HG02885 (cell line): ENCODE data around the gene LAT.
"Not testable (repeated sequence)": the region's sequence is repeated elsewhere in the genome, so short reads cannot be mapped to it uniquely, and the experiment has no call there.

Experiments
- ATAC-seq: cut with Tn5 transposase; IDR thresholded peaks from one replicate; pipeline ENCODE4 v1.9.1; 2021; ENCODE audit warnings: mild to moderate bottlenecking; ENCODE audit not compliant: unreplicated experiment, poor library complexity

Gene LAT

GRCh38 chr16:28975158-28975599 is 9.7 kb upstream of the LAT start:
- ATAC-seq: peak; percentile 10

GRCh38 chr16:28977703-28978662 is 6.9 kb upstream of the LAT start:
- no peak for ATAC-seq

- ATAC-seq: not testable (repeated sequence)
These were observed 4.5 kb upstream of the LAT start for GRCh38 chr16:28980330-28980729.

- ATAC-seq: no peak
These were observed 3.9 kb upstream of the LAT start for GRCh38 chr16:28980929-28981328.

GRCh38 chr16:28981517-28981916 is 3.3 kb upstream of the LAT start:
- no peak for ATAC-seq

GRCh38 chr16:28982418-28982817 is 2.4 kb upstream of the LAT start:
- ATAC-seq: no peak

- no peak for ATAC-seq
These were observed 1.9 kb upstream of the LAT start for GRCh38 chr16:28982949-28983348.

GRCh38 chr16:28983644-28984043 is 1.2 kb upstream of the LAT start:
- ATAC-seq: no peak

- ATAC-seq: no peak
These were observed 761 bp upstream of the LAT start for GRCh38 chr16:28984091-28984490.

GRCh38 chr16:28985211-28986041 is 574 bp downstream of the LAT start:
- ATAC-seq: no peak

- no peak for ATAC-seq
These were observed 1.2 kb downstream of the LAT start for GRCh38 chr16:28986046-28986445.

- ATAC-seq: no peak
These were observed 1.6 kb downstream of the LAT start for GRCh38 chr16:28986492-28986891.

- ATAC-seq: no peak
These were observed 2.5 kb downstream of the LAT start for GRCh38 chr16:28987170-28987853.

GRCh38 chr16:28989363-28989762 is 4.5 kb downstream of the LAT start:
- no peak for ATAC-seq

- ATAC-seq: no peak
These were observed 5.7 kb downstream of the LAT start for GRCh38 chr16:28990375-28991040.

- ATAC-seq: no peak
These were observed 6.8 kb downstream of the LAT start for GRCh38 chr16:28991687-28992086.

GRCh38 chr16:28992496-28992895 is 7.6 kb downstream of the LAT start:
- ATAC-seq: no peak

- ATAC-seq: no peak
These were observed 14.0 kb downstream of the LAT start for GRCh38 chr16:28998837-28999236.

- no peak for ATAC-seq
These were observed 14.7 kb downstream of the LAT start for GRCh38 chr16:28999577-28999976.

GRCh38 chr16:29000019-29000418 is 15.2 kb downstream of the LAT start:
- ATAC-seq: no peak
